WI38 (cell line): ENCODE results near the gene SNX6.
"Not testable (repeated sequence)": the region's sequence is repeated elsewhere in the genome, so short reads cannot be mapped to it uniquely, and the experiment has no call there.

Experiments
- H3K4me3 ChIP-seq: 2 replicates; pipeline ENCODE4 v1.5.1; 2011; ENCODE audit warnings: low read depth, mild to moderate bottlenecking, control low read depth, low read length
- CTCF ChIP-seq: IDR thresholded peaks from 2 replicates; pipeline ENCODE4 v1.5.1; 2012; ENCODE audit warnings: low read depth, mild to moderate bottlenecking, control low read depth, low read length

SNX6 gene

DNA sequence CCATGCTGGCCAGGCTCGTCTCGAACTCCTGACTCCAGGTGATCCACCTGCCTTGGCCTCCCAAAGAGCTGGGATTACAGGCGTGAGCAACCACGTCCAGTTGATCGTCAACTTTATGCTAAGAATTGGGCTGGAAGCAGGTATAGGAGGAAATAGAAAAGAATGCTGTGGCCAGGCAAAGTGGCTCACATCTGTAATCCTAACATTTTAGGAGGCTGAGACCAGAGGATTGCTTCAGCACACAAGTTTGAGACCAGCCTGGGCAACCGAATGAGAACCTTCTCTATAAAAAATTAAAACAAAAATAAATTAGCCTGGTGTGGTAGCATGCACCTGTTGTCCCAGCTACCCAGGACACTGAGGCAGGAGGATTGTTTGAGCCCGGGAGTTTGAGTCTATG is 37.1 kb upstream of the SNX6 start:
- no peak overlapping the region for H3K4me3 ChIP-seq
- no peak for TF ChIP-seq CTCF

DNA sequence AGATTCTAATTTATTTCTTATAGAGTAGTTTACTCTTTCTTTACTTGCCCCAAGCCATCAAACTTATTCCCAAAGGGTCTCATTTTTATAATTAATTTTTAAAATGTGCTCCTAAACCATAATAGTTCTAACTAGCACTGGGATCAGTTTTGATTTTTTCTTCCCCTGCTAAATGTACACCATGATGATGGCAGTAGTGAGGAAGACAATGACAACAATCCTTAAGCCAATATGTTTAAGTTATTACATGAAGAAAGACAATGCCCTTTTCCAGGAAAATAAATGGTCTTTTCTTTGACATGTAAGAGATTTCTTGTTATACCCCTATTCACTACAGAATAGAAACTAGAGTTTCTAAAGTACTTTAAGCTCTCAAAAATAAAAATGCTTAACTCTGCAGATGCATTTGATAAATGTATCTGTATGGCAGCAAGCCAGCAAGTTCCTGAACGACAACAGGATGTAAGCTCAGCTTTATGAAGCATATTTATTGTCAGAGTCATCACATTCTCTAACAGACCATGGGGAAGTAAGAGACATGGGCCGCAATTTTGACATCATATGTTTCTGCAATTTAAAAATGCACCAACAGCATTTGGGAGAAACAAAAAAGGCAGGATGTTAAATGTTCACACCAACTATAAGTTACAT is 36.0 kb upstream of the SNX6 start:
- H3K4me3 ChIP-seq, result no peak overlapping the region
- no peak for TF ChIP-seq CTCF

DNA sequence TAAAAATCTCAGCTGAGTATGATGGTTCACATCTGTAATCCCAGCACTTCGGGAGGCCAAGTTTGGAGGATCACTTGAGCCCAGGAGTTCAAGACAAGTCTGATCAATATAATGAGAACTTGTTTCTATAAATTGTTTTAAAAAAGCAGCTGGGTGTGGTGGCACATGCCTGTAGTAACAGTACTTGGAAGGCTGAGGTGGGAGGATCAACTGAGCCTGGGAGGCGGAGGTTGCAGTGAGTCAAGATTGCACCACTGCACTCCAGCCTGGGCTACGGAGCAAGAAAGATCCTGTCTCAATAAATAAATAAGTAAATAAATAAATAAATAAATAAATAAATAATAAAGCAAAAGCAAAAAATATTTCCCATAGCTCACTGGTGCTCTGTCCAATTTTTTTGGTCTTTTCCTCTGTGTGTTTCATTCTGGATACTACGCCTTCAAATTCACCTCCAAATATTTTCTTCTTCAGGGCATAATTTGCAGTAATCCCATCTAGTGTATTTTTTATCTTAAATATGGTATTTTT is 32.7 kb upstream of the SNX6 start:
- H3K4me3 ChIP-seq, result no peak overlapping the region
- no peak for TF ChIP-seq CTCF

GRCh38 chr14:34660796-34661195 is 30.8 kb upstream of the SNX6 start:
- no peak for TF ChIP-seq CTCF

DNA sequence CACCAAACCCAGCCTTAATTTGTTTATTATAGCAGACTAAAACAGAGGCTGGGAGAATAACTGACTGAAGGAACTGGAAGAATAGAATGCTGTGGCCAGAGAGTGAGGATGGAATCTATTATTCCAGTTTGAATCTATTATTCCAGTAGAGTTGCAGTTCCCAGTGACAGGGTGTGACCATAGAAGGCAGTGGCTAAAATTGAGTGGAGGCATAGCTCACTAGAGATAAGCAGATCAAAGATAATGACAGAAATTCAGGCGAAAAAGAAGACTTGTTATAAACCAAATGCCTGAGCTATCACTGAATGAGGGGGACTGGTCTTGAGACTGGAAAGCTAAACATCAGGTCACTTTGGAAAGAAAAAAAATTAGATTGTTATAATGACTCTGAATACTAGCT is 26.0 kb upstream of the SNX6 start:
- no peak for TF ChIP-seq CTCF
- no peak overlapping the region for H3K4me3 ChIP-seq

More at GRCh38 chr14:34660796-34661195, 30.8 kb upstream of the SNX6 start:
- H3K4me3 ChIP-seq, result no peak overlapping the region

- not testable (repeated sequence) for H3K4me3 ChIP-seq
These were observed 23.1 kb upstream of the SNX6 start for GRCh38 chr14:34653073-34653472.

- H3K4me3 ChIP-seq, result not testable (repeated sequence)
These were observed 22.4 kb upstream of the SNX6 start for GRCh38 chr14:34652348-34652747.

- no peak overlapping the region for H3K4me3 ChIP-seq
- no peak for TF ChIP-seq CTCF
These were observed 21.0 kb upstream of the SNX6 start for GRCh38 chr14:34650786-34651584.

DNA sequence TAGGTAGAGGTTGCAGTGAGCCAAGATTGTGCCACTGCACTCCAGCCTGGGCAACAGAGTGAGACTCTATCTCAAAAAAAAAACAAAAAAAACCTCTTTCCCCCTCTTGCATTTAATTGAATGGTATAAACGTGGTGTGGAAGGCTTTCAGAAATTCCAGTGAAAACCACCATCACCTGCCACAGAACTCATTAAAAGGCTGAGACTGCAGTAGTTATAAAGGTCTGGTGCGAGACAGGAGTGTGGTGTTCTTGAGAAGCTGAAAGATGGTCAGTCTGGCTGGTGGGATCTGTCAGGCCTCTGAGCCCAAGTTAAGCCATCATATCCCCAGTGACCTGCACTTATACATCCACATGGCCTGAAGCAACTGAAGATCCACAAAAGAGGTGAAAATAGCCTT is 20.1 kb upstream of the SNX6 start:
- H3K4me3 ChIP-seq, result not testable (repeated sequence)
